K562 (cell line): ENCODE measurements around the gene TM7SF2. TPM values are rescaled to one million over a fixed set of nuclear protein-coding genes. Genes with fewer than 3 reads are reported as not detected.
A peak's percentile ranks its signal among the peaks of the same experiment; 100 is the strongest.

Experiments
- ATAC-seq: fragments of 200-7000 bp; cut with Tn5 transposase; 3 replicates; pipeline ENCODE4 v1.9.1; 2020; ENCODE audit warnings: moderate library complexity
- BruUV-seq: library from RNA; stranded (reverse); fragments of 400-500 nt; replicated peaks from 2 replicates; lab custom pipeline; 2021; lab: Mats Ljungman, UMichigan
- CTCF ChIA-PET: fragments of 300-600 bp; formaldehyde crosslinking; extraction: SDS; loops from one replicate; lab custom pipeline; 2021; ENCODE audit warnings: low intra/inter-chr PET ratio; lab: Yijun Ruan, JAX
- POLR2A ChIA-PET: fragments of 300-600, 350-650 bp; sonication (Branson Sonifier 250); formaldehyde crosslinking; extraction: SDS; loops from one replicate; lab custom pipeline; 2021; ENCODE audit warnings: antibody characterized with exemption, inconsistent platforms; lab: Yijun Ruan, JAX
- DNase-seq, 4 experiments: peaks; one replicate each; pipeline versions ENCODE4 v3.0.0 to v3.0.0-alpha.2; 2011 to 2018; ENCODE audit warnings: low spot score in 3 of 4, mixed read lengths in 3 of 4; ENCODE audit errors: extremely low read depth in 1 of 4
- FAIRE-seq: peaks from 2 replicates; lab custom pipeline; 2011; peaks lifted over from hg19 to GRCh38; lab: Jason Lieb, UNC
- H2AFZ ChIP-seq: 2 replicates; pipeline ENCODE4 v1.6.0; 2011; ENCODE audit warnings: low read depth, low read length, control low read depth, inconsistent platforms
- H3K27ac ChIP-seq: fragments of 200-600 bp; 3 replicates; pipeline ENCODE4 v1.8.0; 2011; ENCODE audit warnings: low read depth, mild to moderate bottlenecking, control low read depth, inconsistent platforms, low read length, moderate library complexity, mixed read lengths; ENCODE audit errors: extremely low read depth
- H3K27me3 ChIP-seq, 2 experiments: fragments of 300-600 bp in 1 of 2; 2 replicates in 1 of 2; 3 replicates in 1 of 2; pipeline versions ENCODE4 v1.6.0 to v1.8.0; 2011; ENCODE audit warnings: inconsistent platforms in 2 of 2, low read length in 2 of 2, mild to moderate bottlenecking in 1 of 2, mixed read lengths in 1 of 2, moderate library complexity in 1 of 2; ENCODE audit not compliant: control insufficient read depth in 2 of 2, insufficient read depth in 2 of 2
- H3K36me3 ChIP-seq: fragments of 300-600 bp; 3 replicates; pipeline ENCODE4 v1.8.0; 2011; ENCODE audit warnings: mild to moderate bottlenecking, low read length, inconsistent platforms; ENCODE audit not compliant: control insufficient read depth, insufficient read depth
- H3K4me1 ChIP-seq, 2 experiments: fragments of 200-600 bp in 1 of 2; replicated peaks in 1 of 2; 2 replicates in 1 of 2; 3 replicates in 1 of 2; pipeline versions ENCODE4 v1.5.1 to v1.8.0; 2011; ENCODE audit warnings: inconsistent platforms in 2 of 2, low read length in 2 of 2, mild to moderate bottlenecking in 1 of 2, mixed read lengths in 1 of 2, moderate library complexity in 1 of 2; ENCODE audit not compliant: control insufficient read depth in 2 of 2, insufficient read depth in 2 of 2
- H3K4me2 ChIP-seq: 2 replicates; pipeline ENCODE4 v1.6.1; 2011; ENCODE audit warnings: low read length, control low read depth, inconsistent platforms, mixed read lengths; ENCODE audit not compliant: insufficient read depth
- H3K4me3 ChIP-seq: fragments of 200-600 bp; sonication (generic), shearing (Covaris generic); 2 replicates; pipeline ENCODE4 v1.5.1; 2016; ENCODE audit warnings: control low read depth, inconsistent platforms
- H3K79me2 ChIP-seq: fragments of 200-600 bp; 3 replicates; pipeline ENCODE4 v1.8.0; 2011; ENCODE audit warnings: low read length, inconsistent platforms; ENCODE audit not compliant: control insufficient read depth, insufficient read depth
- H3K9ac ChIP-seq, 2 experiments: 2 replicates each; pipeline versions ENCODE4 v1.6.0 to v1.6.1; 2011; ENCODE audit warnings: low read depth in 2 of 2, low read length in 2 of 2, control low read depth in 1 of 2, inconsistent platforms in 1 of 2, mild to moderate bottlenecking in 1 of 2, mixed read lengths in 1 of 2; ENCODE audit not compliant: insufficient read depth in 1 of 2
- H3K9me1 ChIP-seq: one replicate; pipeline ENCODE4 v1.6.0; 2011; ENCODE audit warnings: inconsistent platforms, mild to moderate bottlenecking, low read length, moderate library complexity; ENCODE audit not compliant: control insufficient read depth, insufficient read depth
- H3K9me3 ChIP-seq: replicated peaks from 2 replicates; pipeline ENCODE4 v1.5.1; 2011; ENCODE audit warnings: low read depth, low read length, inconsistent platforms; ENCODE audit not compliant: control insufficient read depth, insufficient read depth
- H4K20me1 ChIP-seq: replicated peaks from 2 replicates; pipeline ENCODE4 v1.6.1; 2011; ENCODE audit warnings: low read length, inconsistent platforms, mixed read lengths; ENCODE audit not compliant: control insufficient read depth, insufficient read depth
- DACH1 ChIP-seq: fragments of 450-650 bp; IDR thresholded peaks from 2 replicates; pipeline ENCODE4 v1.6.1; 2018; ENCODE audit not compliant: partially characterized antibody
- HES1 ChIP-seq: fragments of 450-650 bp; IDR thresholded peaks from 2 replicates; pipeline ENCODE4 v1.6.1; 2016; ENCODE audit warnings: low read depth, mild to moderate bottlenecking, moderate library complexity
- HNRNPL ChIP-seq: fragments of 200-400 bp; formaldehyde crosslinking; IDR thresholded peaks from 2 replicates; pipeline ENCODE4 v1.6.1; 2017; ENCODE audit warnings: low read depth, mild to moderate bottlenecking, low read length
- HNRNPLL ChIP-seq: fragments of 200-400 bp; formaldehyde crosslinking; IDR thresholded peaks from 2 replicates; pipeline ENCODE4 v1.6.1; 2017; ENCODE audit warnings: low read length, low read depth, mild to moderate bottlenecking; ENCODE audit not compliant: poor library complexity, severe bottlenecking
- ILF3 ChIP-seq: fragments of 450-650 bp; IDR thresholded peaks from 2 replicates; pipeline ENCODE4 v1.6.1; 2018; ENCODE audit warnings: antibody characterized with exemption, mild to moderate bottlenecking, moderate library complexity, borderline replicate concordance
- NFATC3 ChIP-seq: fragments of 450-650 bp; IDR thresholded peaks from 2 replicates; pipeline ENCODE4 v1.6.1; 2017; ENCODE audit warnings: mild to moderate bottlenecking
- NONO ChIP-seq, 2 experiments: fragments of 200-400 bp in 1 of 2; fragments of 450-650 bp in 1 of 2; formaldehyde crosslinking in 1 of 2; IDR thresholded peaks; 2 replicates each; pipeline ENCODE4 v1.6.1; 2017; ENCODE audit warnings: low read depth in 2 of 2, mild to moderate bottlenecking in 2 of 2, moderate library complexity in 2 of 2, low read length in 1 of 2
- SMARCA4 ChIP-seq: fragments of 450-650 bp; IDR thresholded peaks from 2 replicates; pipeline ENCODE4 v1.6.1; 2016
- SOX6 ChIP-seq: fragments of 450-650 bp; IDR thresholded peaks from 2 replicates; pipeline ENCODE4 v1.6.1; 2014; ENCODE audit warnings: mild to moderate bottlenecking
- ZNF277 ChIP-seq: fragments of 250-450 bp; sonication (Bioruptor Pico); IDR thresholded peaks from 2 replicates; pipeline ENCODE4 v1.8.0; 2022; ENCODE audit warnings: inconsistent platforms, mild to moderate bottlenecking, moderate library complexity, borderline replicate concordance
- ZNF717 ChIP-seq: fragments of 250-450 bp; sonication (Bioruptor Pico); IDR thresholded peaks from 2 replicates; pipeline ENCODE4 v1.5.0; 2021
- WGBS: fragments of 100-300 bp; shearing (Covaris generic); methylation state at CpG from one replicate; pipeline ENCODE4 v1.1.6; 2016; ENCODE audit warnings: low coverage, mixed read lengths; ENCODE audit not compliant: insufficient coverage; ENCODE audit errors: missing lambda C conversion rate; 5-methylcytosine and 5-hydroxymethylcytosine counted together
- in situ Hi-C: fragments of 300-500 bp; cut with MboI; formaldehyde crosslinking; loops from 4 replicates; pipeline ENCODE4 v1.15.0; 2018; ENCODE audit warnings: inconsistent platforms, mixed read lengths
- intact Hi-C: fragments of 100-400 bp; cut with micrococcal nuclease; formaldehyde crosslinking; loops from 2 replicates; pipeline ENCODE4 v1.14.2; 2022
- polyA plus RNA-seq, 8 experiments: library from polyadenylated mRNA; depleted of rRNA in 4 of 8; stranded (reverse) in 5 of 8; unstranded in 3 of 8; fragments of >200 nt; fragmentation: Nextera tagmentation in 2 of 8; fragmentation: Illumina TruSeq in 1 of 8; extraction: Ambion mirVana in 2 of 8; extraction: Trizol in 1 of 8; gene quantifications; 2 replicates each; pipeline versions ENCODE4 v1.2.1 to v1.2.3, GENCODE V29; 2011 to 2014; ENCODE audit warnings: inconsistent platforms in 1 of 8, missing spikeins in 1 of 8
- total RNA-seq, 7 experiments: library from RNA; depleted of rRNA in 6 of 7; stranded (reverse); fragments of >200 nt in 6 of 7; fragmentation: Illumina TruSeq in 2 of 7; extraction: Trizol in 2 of 7; gene quantifications; 2 replicates each; pipeline versions ENCODE4 v1.2.1 to v1.2.3, GENCODE V29; 2011 to 2021; ENCODE audit warnings: low replicate concordance in 1 of 7
- TF ChIP-seq, protein P1 (sequence below): sonication (generic); formaldehyde crosslinking; IDR thresholded peaks from 2 replicates; pipeline ENCODE4 v1.8.0; 2022; ENCODE audit warnings: mild to moderate bottlenecking, missing genetic modification reagents

The TM7SF2 gene
- total and polyA plus RNA-seq, 9 of the 15 experiments (the other 6 are each of a cell fraction or from before 2014, with no cell fraction given): 1.2 to 22.0 (median 14.3) TPM

DNA sequence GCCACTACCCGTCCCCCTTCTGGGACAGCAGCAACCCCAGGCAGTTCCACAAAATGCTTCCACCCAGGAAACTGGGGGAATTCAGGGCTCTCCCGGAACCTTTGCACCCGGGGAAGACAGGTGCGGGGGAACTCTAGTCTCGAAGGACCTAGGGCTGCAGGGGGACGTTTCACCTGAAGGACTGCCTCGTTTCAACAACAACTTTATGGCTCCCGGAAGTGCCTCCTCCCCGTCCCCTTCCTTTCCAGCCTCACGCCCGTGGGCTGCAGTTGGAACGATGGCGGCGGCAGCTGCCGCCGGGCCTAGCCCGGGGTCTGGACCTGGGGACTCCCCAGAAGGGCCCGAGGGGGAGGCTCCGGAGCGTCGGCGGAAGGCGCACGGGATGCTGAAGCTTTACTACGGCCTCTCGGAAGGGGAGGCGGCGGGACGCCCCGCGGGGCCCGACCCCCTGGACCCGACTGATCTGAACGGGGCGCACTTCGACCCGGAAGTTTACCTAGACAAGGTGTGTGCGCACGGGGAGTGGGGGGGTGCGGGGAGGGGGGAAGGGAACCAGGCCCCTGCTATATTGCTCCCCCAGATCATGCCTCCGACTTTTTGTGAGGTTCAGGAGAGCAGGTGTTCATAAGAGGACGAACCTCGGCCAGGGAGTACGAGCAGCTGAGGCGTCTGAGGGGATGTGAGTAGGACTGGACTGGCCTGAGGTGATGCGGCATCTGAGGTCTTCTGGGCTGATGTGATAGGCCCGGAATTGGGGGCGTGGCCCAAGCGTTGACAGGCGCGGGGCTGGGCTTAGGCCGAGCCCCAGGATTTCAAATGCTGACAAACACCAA lies 15.5 kb upstream of the TM7SF2 start, which contains the start of gene VPS51:
TSS of gene VPS51 (plus strand) at position 241 of the 833 bp plus-strand sequence. CDS start at position 278, 37 bp downstream.
- POLR2A ChIA-PET: interaction anchor here (0.5 to 8.4 kb wide), 11 partner anchors 8 to 733 kb away, joined by 3 to 92 read pairs (median 4); partner anchors contain the start of genes ARL2, CDC42BPG, TM7SF2 and ZNHIT2
- FAIRE-seq: peak; percentile 99
- Histone ChIP-seq H3K9ac (peak within 1 kb of the TSS; percentile 75 to 90), H2AFZ (peak within 1 kb of the TSS; percentile 100), H3K79me2 (peaks cover 16% of the 10 kb centered on the region), H3K4me1 (peaks cover 11 to 14% of the 10 kb centered on the region in 2 experiments; a peak in 4 of 5 replicates), H4K20me1 (no peaks in the 10 kb centered on the region), H3K27me3 (no peaks in the 10 kb centered on the region), H3K4me3 (peak within 1 kb of the TSS; percentile 78), H3K27ac (peak within 1 kb of the TSS; percentile 81), H3K9me1 (no peaks in the 10 kb centered on the region), H3K36me3 (peaks cover 16% of the 10 kb centered on the region; the same call in 2 of the 3 replicates), H3K4me2 (peak within 1 kb of the TSS; percentile 80), H3K9me3 (no peaks in the 10 kb centered on the region)
- WGBS: 0% methylated on average over 17 of the region's 52 CpGs
- TSS peak; percentile 62 for BruUV-seq
- intact Hi-C loops: no loop called here
- in situ Hi-C loops: no loop called here
- ATAC-seq: peak; percentile 100
- CTCF ChIA-PET: interaction anchor here (1.1 kb wide), 1 partner anchor 83 kb away, joined by 3 read pairs; no protein-coding TSS in a partner anchor
- DNase-seq: peak; percentile 93 to 96 (median 94)
- TF ChIP-seq NONO (IDR thresholded peaks at IDR 0.05; ENCODE audit: low read depth in 2 of 2, low read length in 1 of 2) (peak in 1 of 2 experiments; percentile 41; a peak in 2 of 4 replicates), ILF3 (no peak), ZNF717 (CRISPR knock-in tag) (no peak), DACH1 (no peak), NFATC3 (peak; percentile 83; the same call in 1 of the 2 replicates), SOX6 (peak; percentile 70), ZNF277 (CRISPR knock-in tag) (no peak), HNRNPL (no peak), HES1 (no peak), HNRNPLL (peak; percentile 46), SMARCA4 (no peak)
- TF ChIP-seq, protein P1, sequence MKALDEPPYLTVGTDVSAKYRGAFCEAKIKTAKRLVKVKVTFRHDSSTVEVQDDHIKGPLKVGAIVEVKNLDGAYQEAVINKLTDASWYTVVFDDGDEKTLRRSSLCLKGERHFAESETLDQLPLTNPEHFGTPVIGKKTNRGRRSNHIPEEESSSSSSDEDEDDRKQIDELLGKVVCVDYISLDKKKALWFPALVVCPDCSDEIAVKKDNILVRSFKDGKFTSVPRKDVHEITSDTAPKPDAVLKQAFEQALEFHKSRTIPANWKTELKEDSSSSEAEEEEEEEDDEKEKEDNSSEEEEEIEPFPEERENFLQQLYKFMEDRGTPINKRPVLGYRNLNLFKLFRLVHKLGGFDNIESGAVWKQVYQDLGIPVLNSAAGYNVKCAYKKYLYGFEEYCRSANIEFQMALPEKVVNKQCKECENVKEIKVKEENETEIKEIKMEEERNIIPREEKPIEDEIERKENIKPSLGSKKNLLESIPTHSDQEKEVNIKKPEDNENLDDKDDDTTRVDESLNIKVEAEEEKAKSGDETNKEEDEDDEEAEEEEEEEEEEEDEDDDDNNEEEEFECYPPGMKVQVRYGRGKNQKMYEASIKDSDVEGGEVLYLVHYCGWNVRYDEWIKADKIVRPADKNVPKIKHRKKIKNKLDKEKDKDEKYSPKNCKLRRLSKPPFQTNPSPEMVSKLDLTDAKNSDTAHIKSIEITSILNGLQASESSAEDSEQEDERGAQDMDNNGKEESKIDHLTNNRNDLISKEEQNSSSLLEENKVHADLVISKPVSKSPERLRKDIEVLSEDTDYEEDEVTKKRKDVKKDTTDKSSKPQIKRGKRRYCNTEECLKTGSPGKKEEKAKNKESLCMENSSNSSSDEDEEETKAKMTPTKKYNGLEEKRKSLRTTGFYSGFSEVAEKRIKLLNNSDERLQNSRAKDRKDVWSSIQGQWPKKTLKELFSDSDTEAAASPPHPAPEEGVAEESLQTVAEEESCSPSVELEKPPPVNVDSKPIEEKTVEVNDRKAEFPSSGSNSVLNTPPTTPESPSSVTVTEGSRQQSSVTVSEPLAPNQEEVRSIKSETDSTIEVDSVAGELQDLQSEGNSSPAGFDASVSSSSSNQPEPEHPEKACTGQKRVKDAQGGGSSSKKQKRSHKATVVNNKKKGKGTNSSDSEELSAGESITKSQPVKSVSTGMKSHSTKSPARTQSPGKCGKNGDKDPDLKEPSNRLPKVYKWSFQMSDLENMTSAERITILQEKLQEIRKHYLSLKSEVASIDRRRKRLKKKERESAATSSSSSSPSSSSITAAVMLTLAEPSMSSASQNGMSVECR (CRISPR knock-in tag): peak; percentile 91
